ENCODE measurements around the gene SUGP2. TPM values are rescaled to one million over a fixed set of nuclear protein-coding genes. Genes with fewer than 3 reads are reported as not detected.

Gene SUGP2
- total and polyA plus RNA-seq, 9 of the 15 experiments (the other 6 are each of a cell fraction or from before 2014, with no cell fraction given): 13.1 to 101 (median 63.1) TPM

- TF ChIP-seq ZNF75A (CRISPR knock-in tag; IDR thresholded peaks at IDR 0.05): no peak
- TF ChIP-seq NCOA1 (IDR thresholded peaks at IDR 0.05; ENCODE audit: low read depth): no peak
- no peak for TF ChIP-seq ZEB2 (IDR thresholded peaks at IDR 0.05)
- no peak for TF ChIP-seq ZNF347 (CRISPR knock-in tag; IDR thresholded peaks at IDR 0.05; ENCODE audit: low read depth)
- TF ChIP-seq PHF20 (IDR thresholded peaks at IDR 0.05; ENCODE audit: partially characterized antibody): no peak
- TF ChIP-seq HNRNPLL (IDR thresholded peaks at IDR 0.05; ENCODE audit: low read depth, low read length, poor library complexity, severe bottlenecking): no peak
These were observed 83.5 kb downstream of the SUGP2 start (continued) for GRCh38 chr19:18949858-18950257.

- CTCF ChIA-PET (ENCODE audit: low intra/inter-chr PET ratio): no interaction called here
- Histone ChIP-seq H4K20me1 (replicated peaks; ENCODE audit: control insufficient read depth, insufficient read depth, low read length) (no peaks in the 10 kb centered on the region; the same call in none of the 2 replicates), H3K36me3 (ENCODE audit: control insufficient read depth, insufficient read depth, low read length) (no peaks in the 10 kb centered on the region), H3K79me2 (ENCODE audit: control insufficient read depth, insufficient read depth, low read length) (no peaks in the 10 kb centered on the region), H3K9me1 (ENCODE audit: control insufficient read depth, insufficient read depth, low read length) (no peaks in the 10 kb centered on the region), H3K9ac (ENCODE audit: insufficient read depth in 1 of 2, low read depth in 2 of 2, low read length in 2 of 2) (peak overlapping the region in 1 of 2 experiments; percentile 45; a peak in 2 of 4 replicates), H3K27me3 (ENCODE audit: control insufficient read depth in 2 of 2, insufficient read depth in 2 of 2, low read length in 2 of 2) (peaks cover 0 to 21% of the 10 kb centered on the region in 2 experiments; a peak in 1 of 5 replicates), H3K4me2 (ENCODE audit: insufficient read depth, low read length) (no peak overlapping the region), H2AFZ (ENCODE audit: low read depth, low read length) (no peak overlapping the region), H3K4me1 (replicated peaks in 1 of 2; ENCODE audit: control insufficient read depth in 2 of 2, insufficient read depth in 2 of 2, low read length in 2 of 2) (peaks cover 0 to 8% of the 10 kb centered on the region in 2 experiments; a peak in 2 of 5 replicates), H3K9me3 (replicated peaks; ENCODE audit: control insufficient read depth, insufficient read depth, low read depth, low read length) (no peaks in the 10 kb centered on the region), H3K4me3 (no peak overlapping the region), H3K27ac (ENCODE audit: extremely low read depth, low read depth, low read length) (no peak overlapping the region)
- BruUV-seq (replicated peaks): no TSS peak
- intact Hi-C loops (cut with micrococcal nuclease) (no loop called here), in situ Hi-C loops (cut with MboI) (no loop called here)
- no peak for DNase-seq (ENCODE audit: extremely low read depth in 1 of 4, low spot score in 3 of 4)
- POLR2A ChIA-PET: interaction anchor here (0.9 kb wide), 1 partner anchor 9 kb away, joined by 4 read pairs; no protein-coding TSS in a partner anchor
- peak; percentile 57 for TF ChIP-seq ZFP36 (IDR thresholded peaks at IDR 0.05; ENCODE audit: low read depth, low read length, partially characterized antibody)
- TF ChIP-seq ZNF830 (CRISPR knock-in tag; IDR thresholded peaks at IDR 0.05): no peak
- no peak for TF ChIP-seq FOXK1 (CRISPR knock-in tag; IDR thresholded peaks at IDR 0.05; ENCODE audit: borderline replicate concordance)
- no peak for TF ChIP-seq L3MBTL2 (IDR thresholded peaks at IDR 0.05)
- TF ChIP-seq ZNF239 (CRISPR knock-in tag; IDR thresholded peaks at IDR 0.05): no peak
- ATAC-seq: no peak
- WGBS (ENCODE audit: insufficient coverage, low coverage, missing lambda C conversion rate): 16% methylated on average over 5 of the region's 5 CpGs
- FAIRE-seq: no peak
These were observed 84.4 kb downstream of the SUGP2 start for GRCh38 chr19:18948976-18949356.

Measured in K562 (cell line).